HEK293T (cell line): ENCODE data around the gene GPC1.

Experiments used
- CTBP1 ChIP-seq: fragments of 450-650 bp; IDR thresholded peaks from 2 replicates; pipeline ENCODE4 v1.6.1; 2016; ENCODE audit warnings: borderline replicate concordance
- ELF4 ChIP-seq: fragments of 450-650 bp; IDR thresholded peaks from 2 replicates; pipeline ENCODE4 v1.6.1; 2017; ENCODE audit warnings: antibody characterized with exemption
- FOXK2 ChIP-seq: fragments of 450-650 bp; IDR thresholded peaks from 2 replicates; pipeline ENCODE4 v1.6.1; 2016; ENCODE audit warnings: mild to moderate bottlenecking

GRCh38 chr2:240480834-240481623 is 45.6 kb downstream of the GPC1 start:
- no peak for TF ChIP-seq CTBP1
- TF ChIP-seq FOXK2 = no peak
- TF ChIP-seq ELF4 = no peak
